Loucy (cell line): ENCODE measurements around the gene KRT39.

ENCODE experiments used
- H2AFZ ChIP-seq: fragments of 200-600 bp; sonication (generic); 2 replicates; pipeline ENCODE4 v1.6.0; 2016; ENCODE audit warnings: antibody characterized with exemption, mild to moderate bottlenecking, low read length, moderate library complexity
- H3F3A ChIP-seq: fragments of 200-600 bp; 2 replicates; pipeline ENCODE4 v1.6.0; 2016; ENCODE audit warnings: antibody characterized with exemption, low read depth, mild to moderate bottlenecking
- H3K27me3 ChIP-seq: fragments of 200-600 bp; sonication (generic); 2 replicates; pipeline ENCODE4 v1.6.1; 2014; ENCODE audit warnings: low read length, mild to moderate bottlenecking; ENCODE audit not compliant: insufficient read depth, poor library complexity, severe bottlenecking
- H3K36me3 ChIP-seq: fragments of 200-600 bp; sonication (generic); 2 replicates; pipeline ENCODE4 v1.6.1; 2016; ENCODE audit warnings: low read length; ENCODE audit not compliant: insufficient read depth
- H3K4me1 ChIP-seq: fragments of 200-600 bp; sonication (generic); 2 replicates; pipeline ENCODE4 v1.5.1; 2014; ENCODE audit warnings: low read length, mild to moderate bottlenecking; ENCODE audit not compliant: insufficient read depth, poor library complexity, severe bottlenecking
- H3K4me2 ChIP-seq: fragments of 200-600 bp; sonication (generic); 2 replicates; pipeline ENCODE4 v1.6.0; 2014; ENCODE audit warnings: antibody characterized with exemption, low read length, low read depth, mild to moderate bottlenecking; ENCODE audit not compliant: poor library complexity, severe bottlenecking
- H3K4me3 ChIP-seq: fragments of 200-600 bp; sonication (generic); 2 replicates; pipeline ENCODE4 v1.5.1; 2014; ENCODE audit warnings: low read length, mild to moderate bottlenecking, mixed read lengths; ENCODE audit not compliant: poor library complexity, severe bottlenecking
- H3K79me2 ChIP-seq: fragments of 200-600 bp; sonication (generic); 2 replicates; pipeline ENCODE4 v1.6.1; 2014; ENCODE audit warnings: low read length; ENCODE audit not compliant: insufficient read depth
- H3K9ac ChIP-seq: fragments of 200-600 bp; sonication (generic); 2 replicates; pipeline ENCODE4 v1.6.0; 2014; ENCODE audit warnings: mild to moderate bottlenecking, low read depth, low read length, moderate library complexity; ENCODE audit not compliant: poor library complexity, severe bottlenecking
- H3K9me2 ChIP-seq: fragments of 200-600 bp; sonication (generic); replicated peaks from 2 replicates; pipeline ENCODE4 v1.6.1; 2016; ENCODE audit warnings: low read depth, low read length, mixed read lengths
- H3K9me3 ChIP-seq: fragments of 200-600 bp; sonication (generic); 2 replicates; pipeline ENCODE4 v1.6.1; 2014; ENCODE audit warnings: mild to moderate bottlenecking, antibody characterized with exemption, low read length, low read depth; ENCODE audit not compliant: insufficient read depth
- H4K20me1 ChIP-seq: fragments of 200-600 bp; sonication (generic); 2 replicates; pipeline ENCODE4 v1.6.0; 2014; ENCODE audit warnings: antibody characterized with exemption, low read length, mild to moderate bottlenecking; ENCODE audit not compliant: insufficient read depth, poor library complexity, severe bottlenecking
- EZH2phosphoT487 ChIP-seq: fragments of 200-600 bp; IDR thresholded peaks from 2 replicates; pipeline ENCODE4 v1.6.1; 2018; ENCODE audit warnings: antibody characterized with exemption, mild to moderate bottlenecking, moderate library complexity, borderline replicate concordance
- TF ChIP-seq, protein P1 (sequence below): fragments of 200-600 bp; sonication (generic); conservative IDR thresholded peaks from 2 replicates; pipeline ENCODE4 v1.5.1; 2014; ENCODE audit warnings: mild to moderate bottlenecking, antibody characterized with exemption, low read length

Gene KRT39

DNA sequence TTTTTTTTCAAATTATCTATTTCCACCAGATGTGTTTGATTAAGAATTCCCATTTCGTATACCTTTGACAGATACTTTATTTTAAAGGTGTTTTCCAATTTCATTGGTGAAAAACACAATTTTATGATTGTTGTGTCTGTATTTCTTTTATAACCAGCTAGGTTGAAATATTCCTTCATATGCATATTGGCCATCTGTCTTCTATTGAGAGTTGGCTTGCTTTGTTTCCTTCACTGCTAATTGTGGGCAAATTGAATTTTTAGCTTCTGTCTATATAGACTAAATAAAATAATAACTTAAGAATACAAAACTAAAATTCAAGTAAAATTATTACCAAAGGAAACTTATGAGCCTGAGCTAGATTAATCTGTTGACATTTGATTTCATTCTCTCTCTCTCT is 28.4 kb upstream of the KRT39 start:
- no peak for TF ChIP-seq EZH2phosphoT487
- TF ChIP-seq, protein P1, sequence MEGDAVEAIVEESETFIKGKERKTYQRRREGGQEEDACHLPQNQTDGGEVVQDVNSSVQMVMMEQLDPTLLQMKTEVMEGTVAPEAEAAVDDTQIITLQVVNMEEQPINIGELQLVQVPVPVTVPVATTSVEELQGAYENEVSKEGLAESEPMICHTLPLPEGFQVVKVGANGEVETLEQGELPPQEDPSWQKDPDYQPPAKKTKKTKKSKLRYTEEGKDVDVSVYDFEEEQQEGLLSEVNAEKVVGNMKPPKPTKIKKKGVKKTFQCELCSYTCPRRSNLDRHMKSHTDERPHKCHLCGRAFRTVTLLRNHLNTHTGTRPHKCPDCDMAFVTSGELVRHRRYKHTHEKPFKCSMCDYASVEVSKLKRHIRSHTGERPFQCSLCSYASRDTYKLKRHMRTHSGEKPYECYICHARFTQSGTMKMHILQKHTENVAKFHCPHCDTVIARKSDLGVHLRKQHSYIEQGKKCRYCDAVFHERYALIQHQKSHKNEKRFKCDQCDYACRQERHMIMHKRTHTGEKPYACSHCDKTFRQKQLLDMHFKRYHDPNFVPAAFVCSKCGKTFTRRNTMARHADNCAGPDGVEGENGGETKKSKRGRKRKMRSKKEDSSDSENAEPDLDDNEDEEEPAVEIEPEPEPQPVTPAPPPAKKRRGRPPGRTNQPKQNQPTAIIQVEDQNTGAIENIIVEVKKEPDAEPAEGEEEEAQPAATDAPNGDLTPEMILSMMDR, result no peak
- H3K36me3 ChIP-seq, result no peaks in the 10 kb centered on the region
- H3F3A ChIP-seq, result no peaks in the 10 kb centered on the region

DNA sequence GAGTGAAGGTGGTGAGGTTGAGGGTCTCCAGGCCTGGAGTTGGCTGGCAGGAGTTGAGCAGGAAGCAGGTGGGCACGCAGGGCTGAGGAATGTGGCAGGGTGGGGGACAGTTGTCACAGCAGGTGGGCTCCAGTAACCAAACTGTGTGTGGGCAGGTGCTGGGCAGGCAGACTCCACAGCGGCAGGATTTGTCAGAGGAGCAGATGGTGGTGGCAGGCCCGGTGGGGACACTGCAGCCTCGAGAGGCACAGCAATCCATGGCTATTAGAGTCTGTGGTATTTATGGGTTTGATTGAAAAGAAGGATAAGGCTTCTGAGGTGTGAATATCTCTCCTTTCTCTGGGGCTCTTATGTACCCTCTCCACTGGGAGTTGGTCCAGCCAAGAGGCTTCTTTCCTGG is 27.1 kb upstream of the KRT39 start, which contains the start of gene KRTAP3-3:
KRTAP3-3 (minus strand) TSS at position 326 of the 400 bp plus-strand sequence; CDS start at position 259, 67 bp downstream.
- Histone ChIP-seq H3K9ac (no peak within 1 kb of the TSS), H4K20me1 (no peaks in the 10 kb centered on the region), H3K9me2 (no peaks in the 10 kb centered on the region), H3F3A (no peaks in the 10 kb centered on the region), H3K4me3 (no peak within 1 kb of the TSS), H3K4me1 (no peaks in the 10 kb centered on the region), H3K9me3 (no peaks in the 10 kb centered on the region), H2AFZ (no peak within 1 kb of the TSS), H3K79me2 (no peaks in the 10 kb centered on the region), H3K27me3 (no peaks in the 10 kb centered on the region), H3K4me2 (no peak within 1 kb of the TSS), H3K36me3 (no peaks in the 10 kb centered on the region)
- TF ChIP-seq, protein P1, result no peak
- TF ChIP-seq EZH2phosphoT487, result no peak

More for the DNA sequence above, 28.4 kb upstream of the KRT39 start:
- Histone ChIP-seq H3K27me3 (no peaks in the 10 kb centered on the region), H3K79me2 (no peaks in the 10 kb centered on the region), H3K9me2 (no peaks in the 10 kb centered on the region), H3K4me1 (no peaks in the 10 kb centered on the region), H3K9me3 (no peaks in the 10 kb centered on the region), H3K9ac (no peak overlapping the region), H4K20me1 (no peaks in the 10 kb centered on the region), H3K4me3 (no peak overlapping the region), H2AFZ (no peak overlapping the region), H3K4me2 (no peak overlapping the region)

DNA sequence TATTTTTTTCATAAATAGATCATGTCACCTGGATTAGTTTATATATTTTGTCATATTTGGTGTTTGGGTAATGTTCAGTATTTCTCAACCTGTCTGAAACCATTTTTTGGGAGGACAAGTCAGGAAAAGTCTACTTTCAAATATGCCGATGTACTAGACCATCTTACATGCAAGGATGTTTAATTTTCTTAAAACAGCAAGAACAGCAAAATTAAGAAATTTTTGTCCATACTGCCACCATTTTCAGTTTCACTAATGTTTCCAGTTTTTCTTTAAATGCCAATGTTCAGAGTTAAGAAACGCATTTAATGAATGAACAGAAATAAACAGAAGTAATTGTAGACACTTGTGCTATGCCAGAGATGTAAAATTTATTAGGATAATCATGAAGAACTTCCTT is 26.3 kb upstream of the KRT39 start:
- TF ChIP-seq, protein P1, result no peak
- TF ChIP-seq EZH2phosphoT487, result no peak
- Histone ChIP-seq H3K4me3 (no peak overlapping the region), H3K4me2 (no peak overlapping the region), H3K9me2 (no peaks in the 10 kb centered on the region), H3K9me3 (no peaks in the 10 kb centered on the region), H3F3A (no peaks in the 10 kb centered on the region), H4K20me1 (no peaks in the 10 kb centered on the region), H2AFZ (no peak overlapping the region), H3K79me2 (no peaks in the 10 kb centered on the region), H3K36me3 (no peaks in the 10 kb centered on the region), H3K9ac (no peak overlapping the region), H3K27me3 (no peaks in the 10 kb centered on the region), H3K4me1 (no peaks in the 10 kb centered on the region)
